GM21737 (cell line): ENCODE measurements around the gene BCAS1.

ENCODE experiments used
- ATAC-seq: cut with Tn5 transposase; IDR thresholded peaks from one replicate; pipeline ENCODE4 v1.9.1; 2021; ENCODE audit warnings: mild to moderate bottlenecking, moderate library complexity; ENCODE audit not compliant: unreplicated experiment

The BCAS1 gene, protein sequence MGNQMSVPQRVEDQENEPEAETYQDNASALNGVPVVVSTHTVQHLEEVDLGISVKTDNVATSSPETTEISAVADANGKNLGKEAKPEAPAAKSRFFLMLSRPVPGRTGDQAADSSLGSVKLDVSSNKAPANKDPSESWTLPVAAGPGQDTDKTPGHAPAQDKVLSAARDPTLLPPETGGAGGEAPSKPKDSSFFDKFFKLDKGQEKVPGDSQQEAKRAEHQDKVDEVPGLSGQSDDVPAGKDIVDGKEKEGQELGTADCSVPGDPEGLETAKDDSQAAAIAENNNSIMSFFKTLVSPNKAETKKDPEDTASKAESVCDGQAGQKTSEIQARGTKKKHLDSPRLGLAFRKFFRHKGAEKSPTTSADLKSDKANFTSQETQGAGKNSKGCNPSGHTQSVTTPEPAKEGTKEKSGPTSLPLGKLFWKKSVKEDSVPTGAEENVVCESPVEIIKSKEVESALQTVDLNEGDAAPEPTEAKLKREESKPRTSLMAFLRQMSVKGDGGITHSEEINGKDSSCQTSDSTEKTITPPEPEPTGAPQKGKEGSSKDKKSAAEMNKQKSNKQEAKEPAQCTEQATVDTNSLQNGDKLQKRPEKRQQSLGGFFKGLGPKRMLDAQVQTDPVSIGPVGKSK

DNA sequence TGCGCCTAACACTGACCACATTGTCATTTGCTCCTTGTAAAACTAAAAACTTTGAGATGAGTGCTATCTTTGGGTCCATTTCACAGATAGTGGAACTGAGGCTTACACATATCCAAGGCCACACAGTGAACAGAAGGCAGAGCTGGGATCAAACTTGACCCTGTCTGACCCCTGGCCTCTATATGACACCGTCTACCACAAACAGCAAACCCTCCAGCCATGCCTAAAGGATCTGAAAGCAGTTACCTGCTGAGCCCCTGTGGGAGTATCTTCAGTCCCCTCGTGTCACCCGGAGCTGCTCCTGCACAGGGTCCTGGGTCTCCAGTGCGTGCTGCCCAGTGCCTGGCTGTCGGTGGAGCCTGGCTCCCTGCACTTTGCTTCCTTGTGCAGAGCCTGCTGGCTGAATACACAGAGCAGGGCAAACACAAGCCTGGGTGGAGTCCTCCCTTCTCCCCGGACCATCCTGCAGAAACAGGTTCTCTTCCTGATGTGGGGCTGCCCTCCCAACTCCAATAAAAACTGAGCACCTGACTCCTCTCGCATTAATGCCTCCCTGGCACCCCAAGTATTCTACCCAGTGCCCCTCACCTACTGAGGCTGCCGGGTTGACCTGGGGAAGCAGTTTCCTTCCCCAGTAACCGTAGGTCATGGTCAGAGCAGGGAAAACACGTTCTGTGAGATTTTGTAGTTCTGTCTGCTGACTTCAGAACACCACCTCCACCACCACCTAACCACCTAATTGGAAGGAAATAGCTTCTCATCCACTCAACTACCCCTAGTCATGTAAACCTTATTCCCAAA is at the start of gene BCAS1:
BCAS1 (minus strand) TSS at position 408 of the 801 bp plus-strand sequence. CDS start 11,876 bp downstream, outside the sequence.
- ATAC-seq = no peak

GRCh38 chr20:54119744-54120143 is 49.4 kb upstream of the BCAS1 start:
- ATAC-seq = no peak

GRCh38 chr20:54118220-54119001 is 48.0 kb upstream of the BCAS1 start:
- no peak for ATAC-seq

GRCh38 chr20:54116550-54117235 is 46.3 kb upstream of the BCAS1 start:
- ATAC-seq = no peak

DNA sequence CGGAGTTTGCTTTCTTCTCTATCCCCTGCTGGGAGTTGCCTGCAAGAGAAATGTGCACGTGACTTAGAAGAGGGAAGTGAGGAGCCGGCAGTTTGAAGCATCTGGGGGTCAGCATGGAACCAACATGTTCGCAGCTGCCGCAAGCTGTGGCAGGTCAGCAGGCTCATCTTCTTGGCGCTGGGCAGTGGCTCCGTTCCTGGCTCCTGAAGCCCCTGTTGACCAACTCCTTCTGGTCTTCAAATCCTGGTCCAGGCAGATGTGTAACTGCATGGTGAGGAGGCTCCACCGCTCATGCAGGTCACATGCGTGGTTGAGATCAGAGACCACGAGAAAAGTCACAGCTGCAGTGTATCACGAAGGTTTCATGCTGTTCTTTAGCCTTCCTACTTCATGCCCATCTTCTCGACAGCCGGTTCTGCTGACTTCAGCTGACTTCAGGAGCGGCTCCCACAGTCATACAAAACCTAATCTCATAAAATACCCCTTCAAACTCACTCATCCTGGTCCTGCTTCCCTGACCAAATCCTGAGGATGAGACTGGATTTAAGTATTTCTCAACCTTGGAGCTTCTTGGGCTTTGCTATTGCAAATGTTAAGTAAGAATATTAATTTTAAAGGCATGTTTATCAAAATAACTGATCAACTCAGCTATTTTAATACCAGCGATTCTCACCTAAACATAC is 44.9 kb upstream of the BCAS1 start:
- ATAC-seq = no peak

GRCh38 chr20:54114109-54114508 is 43.7 kb upstream of the BCAS1 start:
- no peak for ATAC-seq

- ATAC-seq = no peak
Observed at GRCh38 chr20:54113566-54113965, 43.2 kb upstream of the BCAS1 start.

DNA sequence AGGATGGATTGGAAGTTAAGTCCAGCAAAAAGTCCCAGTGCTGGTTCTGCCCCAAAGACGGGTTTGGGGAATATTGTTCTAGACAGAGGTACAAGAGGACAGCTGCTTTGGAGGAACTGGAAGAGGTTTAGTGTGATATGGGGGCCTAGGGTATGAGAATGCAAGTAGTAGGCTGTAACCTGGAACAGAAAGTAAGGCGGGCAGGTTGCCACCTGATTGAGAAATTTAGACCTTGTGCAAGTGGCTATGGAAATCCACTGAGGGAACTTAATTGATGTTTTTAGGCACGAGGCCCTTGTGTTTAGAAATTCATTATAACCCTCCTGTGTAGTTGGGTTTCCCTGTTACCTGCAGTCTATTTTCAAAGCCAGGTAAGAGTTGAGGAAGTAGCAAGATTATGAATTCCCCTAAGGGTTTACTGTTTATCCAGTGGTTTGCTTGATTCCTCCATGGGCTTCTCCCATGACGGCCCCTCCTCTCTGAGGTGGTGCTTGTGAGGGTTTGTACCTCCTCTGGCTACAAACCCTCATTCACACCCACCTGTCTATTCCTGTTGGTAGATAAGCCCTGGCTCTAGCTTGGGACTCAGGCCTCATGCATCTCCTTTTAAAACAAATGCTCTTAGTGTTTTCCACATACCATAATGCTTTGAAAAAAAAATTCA is 42.0 kb upstream of the BCAS1 start:
- no peak for ATAC-seq

DNA sequence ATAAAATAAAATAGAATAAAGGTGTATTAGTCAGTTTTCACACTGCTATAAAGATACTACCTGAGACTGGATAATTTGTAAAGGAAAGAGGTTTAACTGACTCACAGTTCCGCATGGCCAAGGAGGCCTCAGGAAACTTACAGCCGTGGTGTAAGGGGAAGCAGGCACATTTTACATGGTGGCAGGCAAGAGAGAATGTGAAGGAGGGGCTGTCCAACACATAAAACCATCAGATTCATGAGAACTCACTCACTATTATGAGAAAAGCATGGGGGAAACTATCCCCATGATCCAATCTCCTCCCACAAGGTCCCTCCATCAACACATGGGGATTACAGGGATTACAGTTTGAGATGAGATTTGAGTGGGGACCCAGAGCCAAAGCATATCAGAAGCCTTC is 41.1 kb upstream of the BCAS1 start:
- ATAC-seq = no peak

DNA sequence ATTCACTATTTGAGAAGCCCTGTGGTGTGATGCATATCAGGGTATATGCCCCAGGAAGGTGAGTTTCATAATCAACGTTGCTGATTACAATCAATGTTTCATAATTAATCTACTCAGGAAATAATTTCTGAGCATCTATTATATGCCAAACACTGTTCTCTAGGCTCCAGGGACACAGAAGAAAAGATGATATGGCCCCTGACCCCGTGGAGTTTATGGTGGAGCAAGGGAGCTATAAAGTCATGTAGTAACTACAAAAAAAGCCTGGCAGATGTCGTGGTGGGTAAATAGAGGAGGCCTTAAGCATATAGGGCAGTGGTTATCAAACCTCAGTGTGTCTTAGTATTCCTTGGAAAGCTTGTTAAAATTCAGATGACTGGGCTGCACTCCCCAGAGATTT is 40.1 kb upstream of the BCAS1 start:
- no peak for ATAC-seq

- no peak for ATAC-seq
Observed at GRCh38 chr20:54110041-54110440, 39.6 kb upstream of the BCAS1 start.

- ATAC-seq = no peak
Observed at GRCh38 chr20:54108817-54109216, 38.4 kb upstream of the BCAS1 start.

DNA sequence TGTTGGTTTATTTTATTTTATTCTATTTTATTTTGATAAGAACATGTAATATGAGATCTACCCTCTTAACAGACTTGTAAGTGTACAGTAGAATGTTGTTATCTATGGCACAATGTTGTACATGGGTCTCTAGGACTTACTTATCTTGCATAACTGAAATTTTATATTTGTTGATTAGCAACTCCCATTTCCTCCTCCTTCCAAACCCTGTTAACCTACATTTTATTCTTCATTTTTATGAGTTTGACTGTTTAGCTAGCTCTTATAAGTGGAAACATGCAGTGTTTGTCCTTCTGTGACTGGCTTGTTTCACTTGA is 37.9 kb upstream of the BCAS1 start:
- ATAC-seq = no peak

GRCh38 chr20:54107600-54108325 is 37.4 kb upstream of the BCAS1 start:
- ATAC-seq = no peak

DNA sequence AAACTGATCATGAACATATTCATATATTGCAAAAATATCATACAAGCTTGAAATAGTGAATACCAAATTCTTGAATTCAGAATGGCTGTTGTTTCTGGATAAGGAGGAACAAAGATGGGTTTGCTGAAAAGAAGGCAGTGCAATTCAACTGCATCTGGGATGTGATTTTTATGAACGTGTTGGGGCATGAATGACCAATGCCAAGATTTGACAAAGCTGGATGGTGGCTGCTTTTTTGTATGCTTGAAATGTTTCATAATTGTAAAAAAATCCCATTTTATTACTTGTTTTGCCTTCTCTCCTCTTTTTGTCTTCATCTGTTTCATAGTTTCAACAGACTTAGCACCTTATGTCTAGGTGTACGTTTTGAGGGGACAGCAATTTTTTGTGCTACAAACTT is 36.8 kb upstream of the BCAS1 start:
- no peak for ATAC-seq

DNA sequence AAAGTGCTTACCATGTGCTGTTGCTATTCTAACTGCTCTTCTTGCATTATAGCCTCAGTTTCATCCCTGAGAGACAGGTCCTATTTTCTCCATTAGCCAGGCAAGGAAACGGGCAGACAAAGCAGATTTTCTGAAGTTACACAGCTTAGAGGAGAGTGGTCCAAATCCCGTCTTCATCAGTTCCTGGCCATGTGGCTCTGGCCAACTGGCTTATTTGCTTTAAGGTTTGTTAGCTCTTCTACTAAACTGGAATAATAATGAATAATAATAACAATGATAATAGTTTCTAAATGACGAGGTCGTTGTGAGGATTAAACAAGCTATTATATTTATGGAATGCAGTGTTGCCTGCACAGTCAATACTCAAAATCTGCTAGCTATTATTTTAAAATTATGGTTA is 35.8 kb upstream of the BCAS1 start:
- ATAC-seq = no peak

GRCh38 chr20:54105653-54106052 is 35.3 kb upstream of the BCAS1 start:
- ATAC-seq = no peak

DNA sequence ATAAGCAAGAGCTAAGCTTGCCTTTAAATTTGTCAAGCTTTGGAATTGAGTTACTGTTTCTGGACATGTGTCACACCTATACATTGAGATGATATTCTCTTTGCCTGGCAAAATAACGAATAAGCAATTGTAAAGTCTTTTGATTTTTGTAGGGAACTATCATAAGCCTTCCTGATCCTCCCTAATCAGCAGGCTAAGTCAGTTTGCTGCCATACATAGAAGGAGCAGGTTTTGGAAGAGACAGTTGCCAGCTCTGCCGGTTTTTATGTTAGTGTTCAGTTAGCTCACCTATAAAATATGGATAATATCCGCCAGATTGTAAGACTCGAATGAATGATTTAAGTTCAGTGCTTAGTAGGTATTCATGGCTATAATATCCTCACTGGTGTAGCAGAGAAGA is 34.4 kb upstream of the BCAS1 start:
- no peak for ATAC-seq
